Stimulated activated memory B cell treated with anti-CD40 and anti-IgM and Interleukin-4, amounts not matched to agents 10 μg/mL and 1 μg/mL and 100 μg/mL, for 72 hours (primary cell): ENCODE results near the gene BMAL2.

Experiments
- ATAC-seq: fragments of 150-1000 bp; cut with Tn5 transposase; 2 replicates; pipeline ENCODE4 v1.10.0; 2021
- H3K27ac Mint-ChIP-seq: one replicate; pipeline ENCODE4 v1.8.0; 2022; ENCODE audit warnings: mild to moderate bottlenecking, mixed read lengths
- H3K27me3 Mint-ChIP-seq: one replicate; pipeline ENCODE4 v1.8.0; 2022; ENCODE audit warnings: mixed read lengths
- H3K36me3 Mint-ChIP-seq: one replicate; pipeline ENCODE4 v1.8.0; 2022; ENCODE audit warnings: mixed read lengths
- H3K4me1 Mint-ChIP-seq: one replicate; pipeline ENCODE4 v1.8.0; 2022; ENCODE audit warnings: mixed read lengths
- H3K4me3 Mint-ChIP-seq: one replicate; pipeline ENCODE4 v1.8.0; 2022; ENCODE audit warnings: mild to moderate bottlenecking, moderate library complexity, mixed read lengths
- H3K9me3 Mint-ChIP-seq: one replicate; pipeline ENCODE4 v1.8.0; 2022; ENCODE audit warnings: mixed read lengths

Gene BMAL2

DNA sequence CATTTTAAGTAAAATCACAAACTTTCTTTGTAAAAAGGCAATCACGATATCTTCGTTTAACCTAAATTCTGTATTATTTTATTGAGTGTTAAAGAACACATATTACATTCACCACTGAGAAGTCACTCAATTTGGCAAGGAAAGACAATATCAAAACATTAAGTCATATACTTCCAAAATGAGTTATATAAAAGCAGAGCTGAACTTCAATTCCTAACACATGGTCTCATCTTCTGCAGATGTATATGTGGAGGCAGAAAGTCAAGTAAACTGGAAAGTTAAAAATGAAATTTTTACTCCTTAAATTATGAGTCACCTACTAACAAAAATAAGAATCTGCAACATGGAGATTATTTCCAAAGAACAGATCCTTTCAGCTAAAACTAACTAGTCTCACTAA, 28.7 kb downstream of the BMAL2 start:
- no peak overlapping the region for H3K27ac Mint-ChIP-seq
- ATAC-seq: no peak

DNA sequence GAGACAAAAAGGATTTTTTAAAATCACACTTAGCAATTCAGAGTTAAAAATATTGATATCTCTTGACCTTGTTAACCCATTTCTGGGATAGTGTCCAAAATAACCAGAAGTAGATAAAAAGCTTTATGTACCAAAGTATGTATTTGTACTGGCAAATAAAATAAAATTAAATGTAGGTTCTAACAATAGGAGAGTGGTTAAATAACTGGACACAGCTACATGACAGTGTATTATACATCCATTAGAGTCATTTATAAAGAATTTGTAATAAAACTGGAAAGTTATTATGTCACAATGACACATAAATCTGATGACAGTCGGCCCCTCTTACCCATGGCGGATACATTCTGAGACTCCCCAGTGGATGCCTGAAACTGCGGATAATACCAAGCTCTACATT, 34.0 kb downstream of the BMAL2 start:
- Mint-ChIP-seq H3K36me3 (peaks cover 31% of the 10 kb centered on the region), H3K27me3 (no peaks in the 10 kb centered on the region), H3K4me3 (no peak overlapping the region), H3K9me3 (peaks cover 3% of the 10 kb centered on the region), H3K4me1 (no peaks in the 10 kb centered on the region), H3K27ac (no peak overlapping the region)
- ATAC-seq: no peak

More for the DNA sequence above, 28.7 kb downstream of the BMAL2 start:
- Mint-ChIP-seq H3K9me3 (peaks cover 3% of the 10 kb centered on the region), H3K27me3 (no peaks in the 10 kb centered on the region), H3K4me1 (no peaks in the 10 kb centered on the region), H3K4me3 (no peak overlapping the region), H3K36me3 (no peaks in the 10 kb centered on the region)

DNA sequence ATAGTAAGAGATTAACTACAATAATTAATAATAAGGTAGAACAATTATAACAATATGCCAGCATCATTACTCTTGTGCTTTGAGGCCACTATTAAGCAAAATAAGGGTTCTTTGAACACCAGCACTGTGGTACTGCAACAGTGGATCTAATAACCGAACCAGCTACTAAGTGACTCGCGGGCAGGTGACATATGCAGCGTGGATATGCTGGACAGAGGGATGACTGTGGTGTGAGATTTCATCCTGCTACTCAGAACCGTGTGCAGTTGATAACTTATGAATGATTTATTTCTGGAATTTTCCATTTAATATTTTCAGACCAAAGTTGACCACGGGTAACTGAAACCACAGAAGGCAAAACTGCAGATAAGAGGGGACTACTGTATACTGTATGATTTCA, 34.4 kb downstream of the BMAL2 start:
- H3K4me1 Mint-ChIP-seq: no peaks in the 10 kb centered on the region

DNA sequence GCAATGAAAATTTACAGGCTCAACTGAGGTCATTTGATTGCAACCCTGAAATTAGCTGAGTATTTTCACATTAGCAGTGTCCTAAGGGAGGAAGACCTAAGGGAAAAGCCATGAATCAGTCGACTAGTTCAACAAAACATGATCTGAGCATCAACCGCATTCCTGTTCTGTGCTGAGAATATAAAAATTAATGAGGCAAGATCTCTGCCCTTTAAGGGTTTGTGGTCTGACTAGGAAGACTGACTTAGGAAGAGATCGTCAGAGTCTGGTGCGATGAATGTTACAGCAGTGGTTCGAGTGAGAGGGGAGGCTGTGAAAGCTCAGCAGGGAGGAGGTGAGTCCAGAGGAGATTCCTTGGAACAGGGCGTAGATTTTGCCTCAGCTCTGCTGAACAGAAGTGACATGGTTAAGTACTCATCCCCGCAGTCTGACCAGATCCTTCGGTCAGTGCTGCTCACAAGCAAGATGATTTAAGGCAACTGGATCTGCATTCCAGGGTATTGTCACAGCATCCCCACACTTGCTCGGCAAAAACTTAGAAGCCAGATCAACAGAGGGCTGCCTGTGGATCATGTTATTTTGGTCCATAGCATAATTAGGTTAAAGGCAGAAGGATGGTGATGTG, 49.6 kb downstream of the BMAL2 start:
- Mint-ChIP-seq H3K27me3 (no peaks in the 10 kb centered on the region), H3K9me3 (no peaks in the 10 kb centered on the region), H3K27ac (no peak overlapping the region), H3K4me1 (no peaks in the 10 kb centered on the region), H3K36me3 (peaks cover 28% of the 10 kb centered on the region), H3K4me3 (no peak overlapping the region)
- ATAC-seq: no peak

More for the DNA sequence above, 34.4 kb downstream of the BMAL2 start:
- Mint-ChIP-seq H3K4me3 (no peak overlapping the region), H3K9me3 (peaks cover 3% of the 10 kb centered on the region), H3K27ac (no peak overlapping the region), H3K36me3 (peaks cover 36% of the 10 kb centered on the region), H3K27me3 (no peaks in the 10 kb centered on the region)
- no peak for ATAC-seq
